ENCODE data around the gene HOMER1.

Gene HOMER1

DNA sequence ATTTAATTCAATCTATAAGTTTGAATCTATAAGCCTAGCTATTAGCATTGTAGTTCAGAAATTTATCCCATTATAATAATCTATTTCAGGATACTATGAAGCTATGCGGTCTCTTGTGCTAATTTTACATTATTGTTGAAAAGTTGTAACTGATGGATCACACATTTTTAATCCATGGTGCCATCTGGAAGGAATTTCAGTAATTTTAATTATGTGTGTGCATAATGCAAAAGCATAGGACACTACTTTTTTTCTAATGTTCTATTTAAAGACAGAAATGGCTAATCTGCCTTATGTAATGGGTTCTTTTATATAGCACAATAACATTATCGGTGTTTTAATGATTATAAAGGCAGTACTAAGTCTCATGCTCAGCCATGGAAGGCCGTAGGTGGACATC, 90.6 kb downstream of the HOMER1 start:
- Histone ChIP-seq H3K4me2 (ENCODE audit: low read length) (no peak overlapping the region), H3K27me3 (ENCODE audit: control insufficient read depth, low read length) (no peaks in the 10 kb centered on the region), H4K20me1 (ENCODE audit: control insufficient read depth, insufficient read depth, low read depth, low read length) (no peaks in the 10 kb centered on the region), H3F3A (ENCODE audit: control insufficient read depth, insufficient read depth) (no peaks in the 10 kb centered on the region), H3K9me3 (ENCODE audit: control insufficient read depth, insufficient read depth, low read length) (no peaks in the 10 kb centered on the region), H3K4me3 (ENCODE audit: low read length) (no peak overlapping the region), H3K27ac (ENCODE audit: low read depth, low read length) (no peak overlapping the region), H3K4me1 (ENCODE audit: control insufficient read depth, low read length) (no peaks in the 10 kb centered on the region), H3K36me3 (ENCODE audit: control insufficient read depth, low read length) (no peaks in the 10 kb centered on the region), H3K79me2 (ENCODE audit: control insufficient read depth, low read length) (no peaks in the 10 kb centered on the region), H3K9me2 (replicated peaks; ENCODE audit: control insufficient read depth, low read length) (no peaks in the 10 kb centered on the region)
- TF ChIP-seq, protein P1, sequence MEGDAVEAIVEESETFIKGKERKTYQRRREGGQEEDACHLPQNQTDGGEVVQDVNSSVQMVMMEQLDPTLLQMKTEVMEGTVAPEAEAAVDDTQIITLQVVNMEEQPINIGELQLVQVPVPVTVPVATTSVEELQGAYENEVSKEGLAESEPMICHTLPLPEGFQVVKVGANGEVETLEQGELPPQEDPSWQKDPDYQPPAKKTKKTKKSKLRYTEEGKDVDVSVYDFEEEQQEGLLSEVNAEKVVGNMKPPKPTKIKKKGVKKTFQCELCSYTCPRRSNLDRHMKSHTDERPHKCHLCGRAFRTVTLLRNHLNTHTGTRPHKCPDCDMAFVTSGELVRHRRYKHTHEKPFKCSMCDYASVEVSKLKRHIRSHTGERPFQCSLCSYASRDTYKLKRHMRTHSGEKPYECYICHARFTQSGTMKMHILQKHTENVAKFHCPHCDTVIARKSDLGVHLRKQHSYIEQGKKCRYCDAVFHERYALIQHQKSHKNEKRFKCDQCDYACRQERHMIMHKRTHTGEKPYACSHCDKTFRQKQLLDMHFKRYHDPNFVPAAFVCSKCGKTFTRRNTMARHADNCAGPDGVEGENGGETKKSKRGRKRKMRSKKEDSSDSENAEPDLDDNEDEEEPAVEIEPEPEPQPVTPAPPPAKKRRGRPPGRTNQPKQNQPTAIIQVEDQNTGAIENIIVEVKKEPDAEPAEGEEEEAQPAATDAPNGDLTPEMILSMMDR (IDR thresholded peaks at IDR 0.05; ENCODE audit: low read depth, low read length, poor library complexity, severe bottlenecking), result no peak
- TF ChIP-seq EZH2phosphoT487 (IDR thresholded peaks at IDR 0.05; ENCODE audit: borderline replicate concordance, low read length), result no peak

DNA sequence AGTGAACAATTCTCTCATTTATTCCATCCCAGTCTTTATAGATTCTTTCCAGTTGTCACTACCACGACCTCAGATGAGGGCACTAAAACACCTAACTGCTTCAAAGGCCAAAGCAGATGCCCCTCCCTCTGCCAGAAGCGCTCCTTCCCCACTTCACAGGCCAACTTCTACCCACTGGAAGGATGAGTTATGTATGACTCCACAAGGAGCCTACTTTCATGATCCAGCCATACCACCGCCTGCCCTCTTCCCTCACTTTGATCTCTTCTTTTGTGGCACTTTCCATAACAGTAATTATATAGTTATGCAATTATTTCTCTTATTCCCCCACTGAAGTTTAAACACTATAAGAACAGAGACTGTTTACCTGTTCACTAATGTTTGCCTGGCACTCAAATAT, 93.7 kb downstream of the HOMER1 start:
- Histone ChIP-seq H3K4me3 (ENCODE audit: low read length) (no peak overlapping the region), H3K4me1 (ENCODE audit: control insufficient read depth, low read length) (peaks cover 11% of the 10 kb centered on the region), H4K20me1 (ENCODE audit: control insufficient read depth, insufficient read depth, low read depth, low read length) (no peaks in the 10 kb centered on the region), H3K4me2 (ENCODE audit: low read length) (no peak overlapping the region), H3K79me2 (ENCODE audit: control insufficient read depth, low read length) (no peaks in the 10 kb centered on the region), H3K9me2 (replicated peaks; ENCODE audit: control insufficient read depth, low read length) (no peaks in the 10 kb centered on the region), H3F3A (ENCODE audit: control insufficient read depth, insufficient read depth) (no peaks in the 10 kb centered on the region), H3K27me3 (ENCODE audit: control insufficient read depth, low read length) (no peaks in the 10 kb centered on the region), H3K36me3 (ENCODE audit: control insufficient read depth, low read length) (no peaks in the 10 kb centered on the region), H3K27ac (ENCODE audit: low read depth, low read length) (no peak overlapping the region), H3K9me3 (ENCODE audit: control insufficient read depth, insufficient read depth, low read length) (no peaks in the 10 kb centered on the region)
- no peak for TF ChIP-seq EZH2phosphoT487 (IDR thresholded peaks at IDR 0.05; ENCODE audit: borderline replicate concordance, low read length)
- TF ChIP-seq, protein P1 (IDR thresholded peaks at IDR 0.05; ENCODE audit: low read depth, low read length, poor library complexity, severe bottlenecking), result no peak

DNA sequence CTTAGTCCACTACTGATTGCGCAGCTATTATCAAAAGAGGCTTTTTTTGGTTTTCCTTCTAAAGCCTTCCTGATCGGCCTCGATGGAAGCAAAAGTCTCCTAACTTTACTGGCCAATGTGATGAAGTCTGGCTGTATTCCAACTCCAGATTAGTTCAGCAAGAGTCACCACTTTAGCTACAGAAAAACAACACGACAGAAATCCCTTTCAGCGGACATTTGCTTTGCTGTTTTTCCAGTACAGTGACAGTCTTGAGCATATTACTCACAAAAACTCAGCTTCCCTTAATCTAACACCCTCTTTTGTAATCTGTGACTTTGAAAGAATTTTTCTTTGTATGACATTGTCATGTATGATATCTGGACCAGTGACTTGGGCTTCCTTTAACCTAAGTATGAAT, 95.7 kb downstream of the HOMER1 start:
- H3K4me3 ChIP-seq (ENCODE audit: low read length), result no peak overlapping the region
- no peaks in the 10 kb centered on the region for H3K27me3 ChIP-seq (ENCODE audit: control insufficient read depth, low read length)
- H3K36me3 ChIP-seq (ENCODE audit: control insufficient read depth, low read length), result no peaks in the 10 kb centered on the region
- no peak overlapping the region for H3K27ac ChIP-seq (ENCODE audit: low read depth, low read length)
- H4K20me1 ChIP-seq (ENCODE audit: control insufficient read depth, insufficient read depth, low read depth, low read length), result no peaks in the 10 kb centered on the region
- H3K4me1 ChIP-seq (ENCODE audit: control insufficient read depth, low read length), result peaks cover 11% of the 10 kb centered on the region
- H3K4me2 ChIP-seq (ENCODE audit: low read length), result no peak overlapping the region
- no peaks in the 10 kb centered on the region for H3K79me2 ChIP-seq (ENCODE audit: control insufficient read depth, low read length)
- TF ChIP-seq, protein P1 (IDR thresholded peaks at IDR 0.05; ENCODE audit: low read depth, low read length, poor library complexity, severe bottlenecking), result no peak
- TF ChIP-seq EZH2phosphoT487 (IDR thresholded peaks at IDR 0.05; ENCODE audit: borderline replicate concordance, low read length), result no peak
- no peaks in the 10 kb centered on the region for H3K9me3 ChIP-seq (ENCODE audit: control insufficient read depth, insufficient read depth, low read length)
- H3K9me2 ChIP-seq (replicated peaks; ENCODE audit: control insufficient read depth, low read length), result no peaks in the 10 kb centered on the region
- H3F3A ChIP-seq (ENCODE audit: control insufficient read depth, insufficient read depth), result no peaks in the 10 kb centered on the region

DNA sequence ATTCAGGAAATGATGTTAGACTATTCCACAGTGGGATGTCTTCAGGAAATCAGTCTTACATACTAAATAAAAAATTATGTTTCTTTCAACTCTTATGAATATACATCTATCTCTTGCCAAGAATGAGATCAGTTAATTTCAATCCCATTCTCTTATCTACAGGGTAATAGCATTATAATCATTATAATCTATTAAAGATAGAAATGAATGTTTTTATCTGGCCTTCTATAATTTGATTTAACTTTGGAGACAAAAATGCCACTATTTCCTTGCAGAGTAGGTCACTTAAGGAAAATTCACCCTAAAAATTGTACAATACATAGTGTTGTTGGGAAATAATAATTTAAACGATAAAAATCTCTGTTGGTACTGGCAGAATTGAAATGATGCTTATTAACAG, 96.4 kb downstream of the HOMER1 start:
- Histone ChIP-seq H3K4me2 (ENCODE audit: low read length) (no peak overlapping the region), H3K27ac (ENCODE audit: low read depth, low read length) (no peak overlapping the region), H3K27me3 (ENCODE audit: control insufficient read depth, low read length) (no peaks in the 10 kb centered on the region), H4K20me1 (ENCODE audit: control insufficient read depth, insufficient read depth, low read depth, low read length) (no peaks in the 10 kb centered on the region), H3K79me2 (ENCODE audit: control insufficient read depth, low read length) (no peaks in the 10 kb centered on the region), H3K36me3 (ENCODE audit: control insufficient read depth, low read length) (no peaks in the 10 kb centered on the region), H3K9me2 (replicated peaks; ENCODE audit: control insufficient read depth, low read length) (no peaks in the 10 kb centered on the region), H3F3A (ENCODE audit: control insufficient read depth, insufficient read depth) (no peaks in the 10 kb centered on the region), H3K4me1 (ENCODE audit: control insufficient read depth, low read length) (peaks cover 11% of the 10 kb centered on the region), H3K4me3 (ENCODE audit: low read length) (no peak overlapping the region), H3K9me3 (ENCODE audit: control insufficient read depth, insufficient read depth, low read length) (no peaks in the 10 kb centered on the region)
- TF ChIP-seq, protein P1 (IDR thresholded peaks at IDR 0.05; ENCODE audit: low read depth, low read length, poor library complexity, severe bottlenecking), result no peak
- no peak for TF ChIP-seq EZH2phosphoT487 (IDR thresholded peaks at IDR 0.05; ENCODE audit: borderline replicate concordance, low read length)
